Urinary bladder (tissue), 4 donors: ENCODE data around the gene TBCD. TPM values are rescaled to one million over a fixed set of nuclear protein-coding genes. Genes with fewer than 3 reads are reported as not detected.
"Not testable (repeated sequence)": the region's sequence is repeated elsewhere in the genome, so short reads cannot be mapped to it uniquely, and the experiment has no call there.

ENCODE experiments used
- DNase-seq: peaks from one replicate; pipeline ENCODE4 v3.0.0-alpha.2; 2015; ENCODE audit errors: extremely low spot score
- H3K27ac ChIP-seq: one replicate; pipeline ENCODE4 v1.5.1; 2013; ENCODE audit warnings: low read depth, mild to moderate bottlenecking, moderate library complexity
- H3K36me3 ChIP-seq: one replicate; pipeline ENCODE4 v1.6.1; 2013; ENCODE audit warnings: mild to moderate bottlenecking, moderate library complexity; ENCODE audit not compliant: insufficient read depth
- H3K4me1 ChIP-seq: one replicate; pipeline ENCODE4 v1.6.1; 2013; ENCODE audit warnings: mild to moderate bottlenecking, moderate library complexity; ENCODE audit not compliant: insufficient read depth
- H3K4me3 ChIP-seq: one replicate; pipeline ENCODE4 v1.5.1; 2013; ENCODE audit warnings: low read depth, low read length
- WGBS: extraction: QIAGEN DNeasy Blood & Tissue Kit; methylation state at CpG from one replicate; pipeline ENCODE4 v1.1.7; 2013; 5-methylcytosine and 5-hydroxymethylcytosine counted together
- polyA plus RNA-seq: library from polyadenylated mRNA; stranded (reverse); fragments of 200-250 nt; gene quantifications from one replicate; pipeline ENCODE4 v1.2.3, GENCODE V29; 2013
- total RNA-seq: library from RNA; depleted of rRNA; stranded (reverse); fragments of >200 nt; gene quantifications from one replicate; pipeline ENCODE4 v1.2.3, GENCODE V29; 2014
- donor health status: healthy with polysubstance abuse.
- donor health status: healthy.

The TBCD gene
- total and polyA plus RNA-seq, 2 donors = 57.9 to 77.6 TPM

GRCh38 chr17:82737967-82738877, 13.6 kb upstream of the TBCD start:
- no peak overlapping the region for H3K4me3 ChIP-seq
- DNase-seq = no peak
- WGBS = 85% methylated on average over 26 of the region's 26 CpGs
- no peaks in the 10 kb centered on the region for H3K4me1 ChIP-seq
- H3K36me3 ChIP-seq = no peaks in the 10 kb centered on the region
- no peak overlapping the region for H3K27ac ChIP-seq

GRCh38 chr17:82740906-82741759, 10.7 kb upstream of the TBCD start:
- DNase-seq = no peak
- Histone ChIP-seq H3K4me1 (no peaks in the 10 kb centered on the region), H3K36me3 (no peaks in the 10 kb centered on the region), H3K4me3 (no peak overlapping the region), H3K27ac (no peak overlapping the region)
- WGBS = 97% methylated on average over 10 of the region's 10 CpGs

- WGBS = 92% methylated on average over 16 of the region's 16 CpGs
- H3K27ac ChIP-seq = no peak overlapping the region
- DNase-seq = no peak
- H3K36me3 ChIP-seq = no peaks in the 10 kb centered on the region
- no peaks in the 10 kb centered on the region for H3K4me1 ChIP-seq
- no peak overlapping the region for H3K4me3 ChIP-seq
Measured at GRCh38 chr17:82743344-82744219, 8.3 kb upstream of the TBCD start.

GRCh38 chr17:82744736-82745135, 7.1 kb upstream of the TBCD start:
- H3K27ac ChIP-seq, H3K4me3 ChIP-seq, DNase-seq, H3K4me1 ChIP-seq, H3K36me3 ChIP-seq: not testable (repeated sequence)
- 60% methylated on average over 7 of the region's 7 CpGs for WGBS

GRCh38 chr17:82745524-82745923, 6.3 kb upstream of the TBCD start:
- 84% methylated on average over 8 of the region's 8 CpGs for WGBS
- Histone ChIP-seq H3K4me1 (no peaks in the 10 kb centered on the region), H3K36me3 (no peaks in the 10 kb centered on the region), H3K4me3 (no peak overlapping the region), H3K27ac (no peak overlapping the region)
- no peak for DNase-seq

- no peaks in the 10 kb centered on the region for H3K4me1 ChIP-seq
- H3K27ac ChIP-seq = no peak overlapping the region
- no peak overlapping the region for H3K4me3 ChIP-seq
- 91% methylated on average over 16 of the region's 16 CpGs for WGBS
- no peak for DNase-seq
- no peaks in the 10 kb centered on the region for H3K36me3 ChIP-seq
Measured at GRCh38 chr17:82748756-82749155, 3.1 kb upstream of the TBCD start.

- WGBS = 53% methylated on average over 40 of the region's 40 CpGs
- H3K27ac ChIP-seq = peak overlapping the region; percentile 28
Measured at GRCh38 chr17:82750241-82750908, 1.5 kb upstream of the TBCD start.

GRCh38 chr17:82751171-82751570, 694 bp upstream of the TBCD start:
- WGBS = 1% methylated on average over 55 of the region's 56 CpGs
- no peaks in the 10 kb centered on the region for H3K4me1 ChIP-seq
- DNase-seq = no peak
- H3K36me3 ChIP-seq = no peaks in the 10 kb centered on the region
- no peak overlapping the region for H3K27ac ChIP-seq
- H3K4me3 ChIP-seq = peak overlapping the region; percentile 84

More at GRCh38 chr17:82750241-82750908, 1.5 kb upstream of the TBCD start:
- Histone ChIP-seq H3K4me1 (no peaks in the 10 kb centered on the region), H3K36me3 (no peaks in the 10 kb centered on the region), H3K4me3 (no peak overlapping the region)
- DNase-seq = no peak

GRCh38 chr17:82752371-82753200, 721 bp downstream of the TBCD start:
- peak overlapping the region; percentile 84 for H3K4me3 ChIP-seq
- no peak for DNase-seq
- no peak overlapping the region for H3K27ac ChIP-seq
- WGBS = under 1% methylated on average over 72 of the region's 72 CpGs
- H3K4me1 ChIP-seq = no peaks in the 10 kb centered on the region
- no peaks in the 10 kb centered on the region for H3K36me3 ChIP-seq

- no peaks in the 10 kb centered on the region for H3K4me1 ChIP-seq
- H3K36me3 ChIP-seq = no peaks in the 10 kb centered on the region
- no peak overlapping the region for H3K27ac ChIP-seq
- H3K4me3 ChIP-seq = no peak overlapping the region
- DNase-seq = no peak
- 34% methylated on average over 8 of the region's 8 CpGs for whole genome bisulfite sequencing
Measured at GRCh38 chr17:82753201-82753464, 1.3 kb downstream of the TBCD start.

GRCh38 chr17:82754297-82755208, 2.7 kb downstream of the TBCD start:
- Histone ChIP-seq H3K4me1 (no peaks in the 10 kb centered on the region), H3K4me3 (no peak overlapping the region), H3K27ac (no peak overlapping the region), H3K36me3 (no peaks in the 10 kb centered on the region)
- WGBS = 84% methylated on average over 19 of the region's 19 CpGs
- no peak for DNase-seq
